K562 (cell line): Measurements from ENCODE around the gene ATRNL1. TPM values are rescaled to one million over a fixed set of nuclear protein-coding genes. Genes with fewer than 3 reads are reported as not detected.

Source experiments
- ATAC-seq: fragments of 200-7000 bp; cut with Tn5 transposase; 3 replicates; pipeline ENCODE4 v1.9.1; 2020; ENCODE audit warnings: moderate library complexity
- BruUV-seq: library from RNA; stranded (reverse); fragments of 400-500 nt; replicated peaks from 2 replicates; lab custom pipeline; 2021; lab: Mats Ljungman, UMichigan
- CTCF ChIA-PET: fragments of 300-600 bp; formaldehyde crosslinking; extraction: SDS; loops from one replicate; lab custom pipeline; 2021; ENCODE audit warnings: low intra/inter-chr PET ratio; lab: Yijun Ruan, JAX
- POLR2A ChIA-PET: fragments of 300-600, 350-650 bp; sonication (Branson Sonifier 250); formaldehyde crosslinking; extraction: SDS; loops from one replicate; lab custom pipeline; 2021; ENCODE audit warnings: antibody characterized with exemption, inconsistent platforms; lab: Yijun Ruan, JAX
- DNase-seq, 4 experiments: peaks; one replicate each; pipeline versions ENCODE4 v3.0.0 to v3.0.0-alpha.2; 2011 to 2018; ENCODE audit warnings: low spot score in 3 of 4, mixed read lengths in 3 of 4; ENCODE audit errors: extremely low read depth in 1 of 4
- FAIRE-seq: peaks from 2 replicates; lab custom pipeline; 2011; peaks lifted over from hg19 to GRCh38; lab: Jason Lieb, UNC
- H2AFZ ChIP-seq: 2 replicates; pipeline ENCODE4 v1.6.0; 2011; ENCODE audit warnings: low read depth, low read length, control low read depth, inconsistent platforms
- H3K27ac ChIP-seq: fragments of 200-600 bp; 3 replicates; pipeline ENCODE4 v1.8.0; 2011; ENCODE audit warnings: low read depth, mild to moderate bottlenecking, control low read depth, inconsistent platforms, low read length, moderate library complexity, mixed read lengths; ENCODE audit errors: extremely low read depth
- H3K27me3 ChIP-seq, 2 experiments: fragments of 300-600 bp in 1 of 2; 2 replicates in 1 of 2; 3 replicates in 1 of 2; pipeline versions ENCODE4 v1.6.0 to v1.8.0; 2011; ENCODE audit warnings: inconsistent platforms in 2 of 2, low read length in 2 of 2, mild to moderate bottlenecking in 1 of 2, mixed read lengths in 1 of 2, moderate library complexity in 1 of 2; ENCODE audit not compliant: control insufficient read depth in 2 of 2, insufficient read depth in 2 of 2
- H3K36me3 ChIP-seq: fragments of 300-600 bp; 3 replicates; pipeline ENCODE4 v1.8.0; 2011; ENCODE audit warnings: mild to moderate bottlenecking, low read length, inconsistent platforms; ENCODE audit not compliant: control insufficient read depth, insufficient read depth
- H3K4me1 ChIP-seq, 2 experiments: fragments of 200-600 bp in 1 of 2; replicated peaks in 1 of 2; 2 replicates in 1 of 2; 3 replicates in 1 of 2; pipeline versions ENCODE4 v1.5.1 to v1.8.0; 2011; ENCODE audit warnings: inconsistent platforms in 2 of 2, low read length in 2 of 2, mild to moderate bottlenecking in 1 of 2, mixed read lengths in 1 of 2, moderate library complexity in 1 of 2; ENCODE audit not compliant: control insufficient read depth in 2 of 2, insufficient read depth in 2 of 2
- H3K4me2 ChIP-seq: 2 replicates; pipeline ENCODE4 v1.6.1; 2011; ENCODE audit warnings: low read length, control low read depth, inconsistent platforms, mixed read lengths; ENCODE audit not compliant: insufficient read depth
- H3K4me3 ChIP-seq: fragments of 200-600 bp; sonication (generic), shearing (Covaris generic); 2 replicates; pipeline ENCODE4 v1.5.1; 2016; ENCODE audit warnings: control low read depth, inconsistent platforms
- H3K79me2 ChIP-seq: fragments of 200-600 bp; 3 replicates; pipeline ENCODE4 v1.8.0; 2011; ENCODE audit warnings: low read length, inconsistent platforms; ENCODE audit not compliant: control insufficient read depth, insufficient read depth
- H3K9ac ChIP-seq, 2 experiments: 2 replicates each; pipeline versions ENCODE4 v1.6.0 to v1.6.1; 2011; ENCODE audit warnings: low read depth in 2 of 2, low read length in 2 of 2, control low read depth in 1 of 2, inconsistent platforms in 1 of 2, mild to moderate bottlenecking in 1 of 2, mixed read lengths in 1 of 2; ENCODE audit not compliant: insufficient read depth in 1 of 2
- H3K9me1 ChIP-seq: one replicate; pipeline ENCODE4 v1.6.0; 2011; ENCODE audit warnings: inconsistent platforms, mild to moderate bottlenecking, low read length, moderate library complexity; ENCODE audit not compliant: control insufficient read depth, insufficient read depth
- H3K9me3 ChIP-seq: replicated peaks from 2 replicates; pipeline ENCODE4 v1.5.1; 2011; ENCODE audit warnings: low read depth, low read length, inconsistent platforms; ENCODE audit not compliant: control insufficient read depth, insufficient read depth
- H4K20me1 ChIP-seq: replicated peaks from 2 replicates; pipeline ENCODE4 v1.6.1; 2011; ENCODE audit warnings: low read length, inconsistent platforms, mixed read lengths; ENCODE audit not compliant: control insufficient read depth, insufficient read depth
- CBX8 ChIP-seq: fragments of 200-600 bp; sonication (generic); IDR thresholded peaks from 2 replicates; pipeline ENCODE4 v1.6.1; 2012; ENCODE audit warnings: borderline replicate concordance, mixed run types, low read depth, mild to moderate bottlenecking, moderate library complexity, mixed read lengths, low read length, control low read depth, inconsistent platforms; ENCODE audit not compliant: poor library complexity, severe bottlenecking; ENCODE audit errors: extremely low read depth
- CREB3 ChIP-seq: fragments of 450-650 bp; conservative IDR thresholded peaks from 2 replicates; pipeline ENCODE4 v1.6.1; 2016; ENCODE audit warnings: missing genetic modification characterization, low read depth, mild to moderate bottlenecking, missing compliant biosample characterization, moderate library complexity
- CREBBP ChIP-seq: IDR thresholded peaks from one replicate; pipeline ENCODE4 v1.6.1; 2012; ENCODE audit warnings: low read depth, mild to moderate bottlenecking, control low read depth, inconsistent platforms, low read length
- GTF2E2 ChIP-seq: fragments of 200-800 bp; sonication (Bioruptor generic); IDR thresholded peaks from 2 replicates; pipeline ENCODE4 v1.6.1; 2016; ENCODE audit warnings: missing genetic modification characterization, missing compliant biosample characterization
- ILK ChIP-seq: fragments of 450-650 bp; IDR thresholded peaks from 2 replicates; pipeline ENCODE4 v1.6.1; 2016; ENCODE audit warnings: missing genetic modification characterization, low read depth, mild to moderate bottlenecking, missing compliant biosample characterization, moderate library complexity, borderline replicate concordance
- JUN ChIP-seq, 2 experiments: sonication (generic) in 1 of 2; formaldehyde crosslinking in 1 of 2; IDR thresholded peaks; 2 replicates each; pipeline versions ENCODE4 v1.6.1 to v1.8.0; 2012 to 2022; ENCODE audit warnings: borderline replicate concordance in 2 of 2, mild to moderate bottlenecking in 2 of 2, improper control_type of control experiment in 1 of 2, low read depth in 1 of 2, low read length in 1 of 2, missing genetic modification reagents in 1 of 2
- KLF6 ChIP-seq: fragments of 250-450 bp; sonication (Bioruptor Pico); IDR thresholded peaks from 2 replicates; pipeline ENCODE4 v1.4.0; 2020; ENCODE audit warnings: mild to moderate bottlenecking, moderate library complexity, borderline replicate concordance
- NCOA4 ChIP-seq: fragments of 450-650 bp; IDR thresholded peaks from 2 replicates; pipeline ENCODE4 v1.6.1; 2018; ENCODE audit warnings: mild to moderate bottlenecking; ENCODE audit not compliant: partially characterized antibody
- SP1 ChIP-seq: sonication (generic); formaldehyde crosslinking; IDR thresholded peaks from 2 replicates; pipeline ENCODE4 v1.8.1; 2022; ENCODE audit warnings: mild to moderate bottlenecking, missing genetic modification reagents
- UBTF ChIP-seq, 2 experiments: IDR thresholded peaks; 2 replicates each; pipeline ENCODE4 v1.6.1; 2012; ENCODE audit warnings: improper control_type of control experiment in 2 of 2, low read depth in 2 of 2, low read length in 2 of 2, borderline replicate concordance in 1 of 2
- WHSC1 ChIP-seq: IDR thresholded peaks from one replicate; pipeline ENCODE4 v1.6.1; 2012; ENCODE audit warnings: low read length, control low read depth, inconsistent platforms
- ZBTB8A ChIP-seq: fragments of 450-650 bp; IDR thresholded peaks from 2 replicates; pipeline ENCODE4 v1.6.1; 2018; ENCODE audit warnings: mild to moderate bottlenecking, moderate library complexity; ENCODE audit not compliant: partially characterized antibody
- ZNF764 ChIP-seq: fragments of 250-450 bp; sonication (Bioruptor Pico); IDR thresholded peaks from 2 replicates; pipeline ENCODE4 v1.4.0; 2020; ENCODE audit warnings: low read depth, mild to moderate bottlenecking, moderate library complexity
- whole genome bisulfite sequencing: fragments of 100-300 bp; shearing (Covaris generic); methylation state at CpG from one replicate; pipeline ENCODE4 v1.1.6; 2016; ENCODE audit warnings: low coverage, mixed read lengths; ENCODE audit not compliant: insufficient coverage; ENCODE audit errors: missing lambda C conversion rate; 5-methylcytosine and 5-hydroxymethylcytosine counted together
- in situ Hi-C: fragments of 300-500 bp; cut with MboI; formaldehyde crosslinking; loops from 4 replicates; pipeline ENCODE4 v1.15.0; 2018; ENCODE audit warnings: inconsistent platforms, mixed read lengths
- intact Hi-C: fragments of 100-400 bp; cut with micrococcal nuclease; formaldehyde crosslinking; loops from 2 replicates; pipeline ENCODE4 v1.14.2; 2022
- polyA plus RNA-seq, 8 experiments: library from polyadenylated mRNA; depleted of rRNA in 4 of 8; stranded (reverse) in 5 of 8; unstranded in 3 of 8; fragments of >200 nt; fragmentation: Nextera tagmentation in 2 of 8; fragmentation: Illumina TruSeq in 1 of 8; extraction: Ambion mirVana in 2 of 8; extraction: Trizol in 1 of 8; gene quantifications; 2 replicates each; pipeline versions ENCODE4 v1.2.1 to v1.2.3, GENCODE V29; 2011 to 2014; ENCODE audit warnings: inconsistent platforms in 1 of 8, missing spikeins in 1 of 8
- total RNA-seq, 7 experiments: library from RNA; depleted of rRNA in 6 of 7; stranded (reverse); fragments of >200 nt in 6 of 7; fragmentation: Illumina TruSeq in 2 of 7; extraction: Trizol in 2 of 7; gene quantifications; 2 replicates each; pipeline versions ENCODE4 v1.2.1 to v1.2.3, GENCODE V29; 2011 to 2021; ENCODE audit warnings: low replicate concordance in 1 of 7

ATRNL1 gene
- total and polyA plus RNA-seq, 9 of the 15 experiments (the other 6 are each of a cell fraction or from before 2014, with no cell fraction given), result 0.18 TPM; not detected in 8

GRCh38 chr10:115985786-115986185 lies 892.6 kb downstream of the ATRNL1 start:
- DNase-seq (no peak), FAIRE-seq (no peak), ATAC-seq (no peak)
- CTCF ChIA-PET, result no interaction called here
- Histone ChIP-seq H2AFZ (no peak overlapping the region), H3K4me1 (no peaks in the 10 kb centered on the region), H3K9ac (no peak overlapping the region), H4K20me1 (no peaks in the 10 kb centered on the region), H3K9me3 (no peaks in the 10 kb centered on the region), H3K4me2 (no peak overlapping the region), H3K4me3 (no peak overlapping the region), H3K36me3 (no peaks in the 10 kb centered on the region), H3K27me3 (no peaks in the 10 kb centered on the region), H3K27ac (no peak overlapping the region), H3K9me1 (no peaks in the 10 kb centered on the region), H3K79me2 (no peaks in the 10 kb centered on the region)
- no TSS peak for BruUV-seq
- intact Hi-C loops, result no loop called here
- POLR2A ChIA-PET, result no interaction called here
- 0% methylated on average over 1 of the region's 1 CpG for WGBS
- in situ Hi-C loops, result no loop called here
- TF ChIP-seq NCOA4 (no peak), UBTF (IDR thresholded peaks at IDR 0.05; ENCODE audit: borderline replicate concordance in 1 of 2, low read depth in 2 of 2, low read length in 2 of 2) (no peak), SP1 (CRISPR knock-in tag) (no peak), ZNF764 (CRISPR knock-in tag) (no peak), GTF2E2 (no peak), ZBTB8A (no peak), CREB3 (tag) (no peak), WHSC1 (no peak), KLF6 (CRISPR knock-in tag) (no peak), JUN (IDR thresholded peaks at IDR 0.05; ENCODE audit: borderline replicate concordance, low read depth, low read length) (no peak), JUN (CRISPR knock-in tag; IDR thresholded peaks at IDR 0.05; ENCODE audit: borderline replicate concordance) (no peak), CREBBP (no peak), CBX8 (no peak), ILK (tag) (no peak)
